HEK293T (cell line): ENCODE data around the gene FXYD3.

Experiments used
- CTCF ChIA-PET: fragments of 350-600 bp; formaldehyde crosslinking; extraction: SDS; loops from one replicate; lab custom pipeline; 2021; ENCODE audit warnings: antibody characterized with exemption, inconsistent platforms; lab: Yijun Ruan, JAX
- POLR2A ChIA-PET: fragments of 350-600 bp; formaldehyde crosslinking; extraction: SDS; loops from one replicate; lab custom pipeline; 2020; ENCODE audit warnings: antibody characterized with exemption, inconsistent platforms; lab: Yijun Ruan, JAX
- DNase-seq: peaks from one replicate; pipeline ENCODE4 v3.0.0; 2012; ENCODE audit warnings: mixed read lengths; ENCODE audit errors: extremely low spot score
- ARNT ChIP-seq: fragments of 450-650 bp; IDR thresholded peaks from 2 replicates; pipeline ENCODE4 v1.6.1; 2017; ENCODE audit warnings: mild to moderate bottlenecking
- BHLHE40 ChIP-seq: fragments of 450-650 bp; IDR thresholded peaks from 2 replicates; pipeline ENCODE4 v1.6.1; 2016; ENCODE audit warnings: mild to moderate bottlenecking, moderate library complexity, borderline replicate concordance
- CTBP1 ChIP-seq: fragments of 450-650 bp; IDR thresholded peaks from 2 replicates; pipeline ENCODE4 v1.6.1; 2016; ENCODE audit warnings: borderline replicate concordance
- ELF4 ChIP-seq: fragments of 450-650 bp; IDR thresholded peaks from 2 replicates; pipeline ENCODE4 v1.6.1; 2017; ENCODE audit warnings: antibody characterized with exemption
- FOXA1 ChIP-seq: fragments of 450-650 bp; IDR thresholded peaks from 2 replicates; pipeline ENCODE4 v1.6.1; 2016; ENCODE audit warnings: mild to moderate bottlenecking
- FOXK2 ChIP-seq: fragments of 450-650 bp; IDR thresholded peaks from 2 replicates; pipeline ENCODE4 v1.6.1; 2016; ENCODE audit warnings: mild to moderate bottlenecking
- FOXM1 ChIP-seq: fragments of 450-650 bp; IDR thresholded peaks from 2 replicates; pipeline ENCODE4 v1.6.1; 2017; ENCODE audit warnings: mild to moderate bottlenecking, borderline replicate concordance
- HDGF ChIP-seq: fragments of 450-650 bp; IDR thresholded peaks from 2 replicates; pipeline ENCODE4 v1.6.1; 2017; ENCODE audit warnings: antibody characterized with exemption, borderline replicate concordance
- L3MBTL2 ChIP-seq: fragments of 450-650 bp; conservative IDR thresholded peaks from 2 replicates; pipeline ENCODE4 v1.6.1; 2016; ENCODE audit warnings: mild to moderate bottlenecking
- LEF1 ChIP-seq: fragments of 450-650 bp; IDR thresholded peaks from 2 replicates; pipeline ENCODE4 v1.6.1; 2017; ENCODE audit warnings: mild to moderate bottlenecking, borderline replicate concordance
- NFRKB ChIP-seq: fragments of 450-650 bp; IDR thresholded peaks from 2 replicates; pipeline ENCODE4 v1.6.1; 2016; ENCODE audit warnings: mild to moderate bottlenecking, moderate library complexity
- PKNOX1 ChIP-seq: fragments of 450-650 bp; IDR thresholded peaks from 2 replicates; pipeline ENCODE4 v1.6.1; 2016
- SP1 ChIP-seq: fragments of 450-650 bp; IDR thresholded peaks from 2 replicates; pipeline ENCODE4 v1.6.1; 2017
- SUZ12 ChIP-seq: fragments of 450-650 bp; IDR thresholded peaks from 2 replicates; pipeline ENCODE4 v1.6.1; 2016; ENCODE audit warnings: mild to moderate bottlenecking
- TARDBP ChIP-seq: fragments of 450-650 bp; IDR thresholded peaks from 2 replicates; pipeline ENCODE4 v1.6.1; 2016
- ZNF384 ChIP-seq: fragments of 450-650 bp; IDR thresholded peaks from 2 replicates; pipeline ENCODE4 v1.6.1; 2016

FXYD3 gene

GRCh38 chr19:35112995-35113688, 2.5 kb upstream of the FXYD3 start:
- ChIA-PET CTCF (no interaction called here), POLR2A (no interaction called here)
- TF ChIP-seq LEF1 (no peak), ARNT (no peak), FOXM1 (no peak), CTBP1 (no peak), FOXA1 (no peak)
- DNase-seq, result no peak

- ChIA-PET CTCF (interaction anchor here (0.7 to 1.0 kb wide), 2 partner anchors 10 to 14 kb away, joined by 3 to 5 read pairs; no protein-coding TSS in a partner anchor), POLR2A (interaction anchor here (0.6 to 1.0 kb wide), 2 partner anchors 10 to 21 kb away, joined by 3 to 5 read pairs; no protein-coding TSS in a partner anchor)
- TF ChIP-seq LEF1 (no peak), ARNT (no peak), PKNOX1 (no peak), NFRKB (no peak), L3MBTL2 (no peak), BHLHE40 (no peak), SP1 (no peak), FOXK2 (no peak), CTBP1 (no peak), FOXM1 (no peak), TARDBP (no peak), ELF4 (no peak), SUZ12 (no peak), FOXA1 (no peak), ZNF384 (no peak), HDGF (no peak)
- DNase-seq, result peak; percentile 85
These were observed 1.1 kb upstream of the FXYD3 start for GRCh38 chr19:35114353-35115176.

GRCh38 chr19:35116072-35116801, 614 bp downstream of the FXYD3 start:
- CTCF ChIA-PET, result no interaction called here
- POLR2A ChIA-PET, result interaction anchor here (0.9 kb wide), 1 partner anchor 8 kb away, joined by 4 read pairs; no protein-coding TSS in a partner anchor
- no peak for TF ChIP-seq LEF1
- TF ChIP-seq ARNT, result no peak
- no peak for TF ChIP-seq SUZ12
- no peak for TF ChIP-seq ZNF384
- no peak for TF ChIP-seq HDGF
- TF ChIP-seq NFRKB, result no peak
- TF ChIP-seq PKNOX1, result no peak
- no peak for TF ChIP-seq TARDBP
- no peak for TF ChIP-seq ELF4
- no peak for TF ChIP-seq L3MBTL2
- TF ChIP-seq FOXA1, result no peak
- no peak for TF ChIP-seq FOXM1
- TF ChIP-seq CTBP1, result no peak
- no peak for TF ChIP-seq BHLHE40
- no peak for TF ChIP-seq SP1
- TF ChIP-seq FOXK2, result no peak
- no peak for DNase-seq

- POLR2A ChIA-PET, result no interaction called here
- TF ChIP-seq FOXK2, result no peak
- TF ChIP-seq L3MBTL2, result no peak
- TF ChIP-seq NFRKB, result no peak
- no peak for TF ChIP-seq SP1
- CTCF ChIA-PET, result interaction anchor here (0.6 kb wide), 1 partner anchor 1954 kb away, joined by 3 read pairs; no protein-coding TSS in a partner anchor
- no peak for DNase-seq
These were observed 1.5 kb downstream of the FXYD3 start for GRCh38 chr19:35117116-35117515.

GRCh38 chr19:35117799-35118198, 2.2 kb downstream of the FXYD3 start:
- no peak for TF ChIP-seq SP1
- no peak for TF ChIP-seq BHLHE40
- TF ChIP-seq SUZ12, result no peak
- no peak for TF ChIP-seq ZNF384
- no peak for TF ChIP-seq TARDBP
- TF ChIP-seq L3MBTL2, result no peak
- TF ChIP-seq HDGF, result no peak
- POLR2A ChIA-PET, result no interaction called here
- DNase-seq, result no peak
- CTCF ChIA-PET, result interaction anchor here (0.6 kb wide), 1 partner anchor 1954 kb away, joined by 3 read pairs; no protein-coding TSS in a partner anchor
